Esophagus squamous epithelium (tissue), 4 donors: ENCODE data around the gene PHTF2.

Experiments
- CTCF ChIP-seq, 6 experiments: fragments of 450-650 bp in 4 of 6; fragments of 200-600 bp in 2 of 6; sonication (generic) in 2 of 6; IDR thresholded peaks; one replicate each; pipeline ENCODE4 v1.5.1; 2016 to 2019; ENCODE audit warnings: antibody characterized with exemption in 6 of 6, mild to moderate bottlenecking in 4 of 6, moderate library complexity in 4 of 6
- POLR2A ChIP-seq, 4 donors: fragments of 450-650 bp; IDR thresholded peaks; one replicate each; pipeline ENCODE4 v1.6.1; 2017; ENCODE audit warnings: antibody characterized with exemption in 4 of 4, mild to moderate bottlenecking in 4 of 4, moderate library complexity in 3 of 4

- TF ChIP-seq CTCF (IDR thresholded peaks at IDR 0.05) (no peak), POLR2A (IDR thresholded peaks at IDR 0.05) (no peak)
Observed at GRCh38 chr7:77862691-77863090, 64.1 kb downstream of the PHTF2 start.
